Activated naive CD4-positive, alpha-beta T cell treated with anti-CD3 and anti-CD28 coated beads, Interleukin-2, amount 50 U/mL, for 72 hours (primary cell): Measurements from ENCODE around the gene COL15A1. TPM values are rescaled to one million over a fixed set of nuclear protein-coding genes. Genes with fewer than 3 reads are reported as not detected.
"Not testable (repeated sequence)": the region's sequence is repeated elsewhere in the genome, so short reads cannot be mapped to it uniquely, and the experiment has no call there.

Source experiments
- ATAC-seq, 2 donors: fragments of 150-1000 bp; cut with Tn5 transposase; 2 replicates each; pipeline ENCODE4 v1.10.0; 2021; ENCODE audit warnings: mild to moderate bottlenecking in 2 of 2, moderate library complexity in 2 of 2
- DNase-seq, 2 donors: peaks; one replicate each; pipeline ENCODE4 v3.0.0; 2021 to 2022; ENCODE audit warnings: low spot score in 2 of 2
- H3K27ac Mint-ChIP-seq, 2 donors: one replicate each; pipeline ENCODE4 v1.8.0; 2022; ENCODE audit warnings: mild to moderate bottlenecking in 2 of 2, mixed read lengths in 2 of 2
- H3K36me3 Mint-ChIP-seq, 2 donors: one replicate each; pipeline ENCODE4 v1.8.0; 2022; ENCODE audit warnings: mixed read lengths in 2 of 2
- H3K9me3 Mint-ChIP-seq, 2 donors: one replicate each; pipeline ENCODE4 v1.8.0; 2022; ENCODE audit warnings: mixed read lengths in 2 of 2
- total RNA-seq, 2 donors: library from RNA; stranded (reverse); gene quantifications; one replicate each; pipeline ENCODE4 v1.2.3, GENCODE V29; 2022

COL15A1 gene
- total RNA-seq, 2 donors from 2014 or later: 0.11 to 0.23 TPM

DNA sequence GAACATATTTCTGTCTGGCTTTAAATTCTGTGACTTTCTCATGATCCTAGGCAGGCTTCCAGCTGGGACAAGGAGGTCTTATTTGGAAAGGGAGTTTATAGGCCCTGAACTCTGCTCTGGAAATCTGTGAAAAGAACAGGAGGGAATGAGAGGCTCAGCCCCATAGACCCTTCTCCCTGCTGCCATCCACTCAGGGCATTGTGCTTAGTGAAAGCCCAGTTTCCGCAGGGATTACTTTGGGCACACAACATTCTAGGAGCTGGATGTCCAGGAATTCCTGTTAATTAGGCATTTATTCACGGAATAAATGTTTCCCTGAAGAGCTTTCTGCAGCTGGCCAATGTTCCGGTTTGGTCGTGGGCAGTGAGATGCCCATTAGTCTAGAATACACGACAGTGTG is 32.7 kb upstream of the COL15A1 start:
- Mint-ChIP-seq H3K36me3 (no peaks in the 10 kb centered on the region), H3K9me3 (no peaks in the 10 kb centered on the region), H3K27ac (no peak overlapping the region)
- ATAC-seq (no peak), DNase-seq (no peak)

GRCh38 chr9:98911738-98912137 is 32.0 kb upstream of the COL15A1 start:
- not testable (repeated sequence) for H3K27ac Mint-ChIP-seq, H3K36me3 Mint-ChIP-seq, H3K9me3 Mint-ChIP-seq, DNase-seq, ATAC-seq

- no peak for DNase-seq
- Mint-ChIP-seq H3K9me3 (no peaks in the 10 kb centered on the region), H3K27ac (no peak overlapping the region), H3K36me3 (no peaks in the 10 kb centered on the region)
- no peak for ATAC-seq
Observed at GRCh38 chr9:98912450-98912849, 31.3 kb upstream of the COL15A1 start.

DNA sequence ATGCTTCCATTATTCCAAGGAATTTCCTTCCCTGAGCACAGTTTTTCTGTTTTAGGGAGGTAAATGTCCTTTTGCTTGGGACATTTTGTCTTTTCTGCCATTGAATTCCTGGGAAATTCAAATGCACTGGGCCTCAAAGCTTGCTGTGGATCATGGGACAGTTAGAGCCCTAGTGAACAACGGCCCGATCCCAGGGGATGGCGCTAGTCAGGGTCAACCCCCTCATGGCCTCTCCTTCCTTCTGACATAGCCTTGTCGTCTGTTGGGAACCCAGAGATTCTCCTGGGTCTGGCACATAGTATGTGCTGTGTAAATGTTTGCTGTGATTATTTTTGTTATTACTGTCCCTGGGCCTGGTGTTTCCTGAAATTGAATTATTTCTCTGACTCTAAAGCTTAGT is 30.7 kb upstream of the COL15A1 start:
- H3K9me3 Mint-ChIP-seq: no peaks in the 10 kb centered on the region
- H3K36me3 Mint-ChIP-seq: no peaks in the 10 kb centered on the region
- ATAC-seq (no peak), DNase-seq (no peak)
- H3K27ac Mint-ChIP-seq: no peak overlapping the region

- Mint-ChIP-seq H3K36me3 (no peaks in the 10 kb centered on the region), H3K9me3 (no peaks in the 10 kb centered on the region), H3K27ac (no peak overlapping the region)
- ATAC-seq (no peak), DNase-seq (no peak)
Observed at GRCh38 chr9:98913705-98914104, 30.0 kb upstream of the COL15A1 start.

DNA sequence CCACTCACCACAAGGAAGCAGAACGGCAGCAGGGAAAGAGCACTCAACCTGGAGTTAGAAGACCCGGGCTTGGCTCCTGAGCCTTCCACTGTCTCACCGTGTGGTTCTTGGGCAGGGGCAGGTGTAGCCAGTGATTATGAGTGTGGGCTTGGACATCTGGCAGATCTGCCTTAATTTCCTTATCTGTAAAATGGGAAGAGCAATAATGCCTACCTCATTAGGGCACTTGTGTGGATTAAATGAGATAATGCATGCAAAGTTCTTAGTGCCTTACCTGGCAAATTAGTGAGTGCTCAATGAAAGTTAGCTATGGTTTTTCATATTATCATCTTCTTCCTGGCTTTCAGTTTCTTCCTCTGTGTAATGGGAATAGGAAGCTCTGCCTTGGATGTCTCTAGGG is 28.1 kb upstream of the COL15A1 start:
- H3K9me3 Mint-ChIP-seq: no peaks in the 10 kb centered on the region
- H3K27ac Mint-ChIP-seq: no peak overlapping the region
- ATAC-seq: no peak

GRCh38 chr9:98916660-98917059 is 27.0 kb upstream of the COL15A1 start:
- no peak for DNase-seq
- H3K9me3 Mint-ChIP-seq: no peaks in the 10 kb centered on the region
- ATAC-seq: no peak
- H3K27ac Mint-ChIP-seq: no peak overlapping the region
- no peaks in the 10 kb centered on the region for H3K36me3 Mint-ChIP-seq

More for the DNA sequence above, 28.1 kb upstream of the COL15A1 start:
- no peak for DNase-seq
- H3K36me3 Mint-ChIP-seq: no peaks in the 10 kb centered on the region

GRCh38 chr9:98917746-98918487 is 25.8 kb upstream of the COL15A1 start:
- DNase-seq (no peak), ATAC-seq (no peak)
- no peak overlapping the region for H3K27ac Mint-ChIP-seq
- no peaks in the 10 kb centered on the region for H3K9me3 Mint-ChIP-seq
- no peaks in the 10 kb centered on the region for H3K36me3 Mint-ChIP-seq

DNA sequence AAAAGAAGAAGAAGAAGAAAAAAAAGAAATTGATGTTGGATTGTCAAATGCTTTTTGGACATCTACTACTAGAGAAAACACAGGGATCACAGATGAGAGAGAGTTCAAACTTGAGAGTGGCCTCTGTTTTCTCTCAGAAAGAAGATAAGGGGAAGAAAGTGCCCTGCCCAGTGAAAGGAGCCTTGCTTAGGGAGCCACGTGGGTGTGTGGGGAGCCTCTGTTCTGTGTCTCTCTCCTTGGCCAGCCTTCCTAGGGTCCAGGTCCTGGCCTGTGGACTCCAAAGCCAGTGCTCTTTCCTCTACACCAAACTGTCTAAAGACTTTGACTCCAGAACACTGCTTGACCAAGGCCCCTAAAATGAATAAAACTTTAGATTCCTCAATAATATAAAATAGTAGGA is 22.0 kb upstream of the COL15A1 start:
- no peak overlapping the region for H3K27ac Mint-ChIP-seq
- no peaks in the 10 kb centered on the region for H3K9me3 Mint-ChIP-seq
- no peak for ATAC-seq
- DNase-seq: no peak
- H3K36me3 Mint-ChIP-seq: no peaks in the 10 kb centered on the region

DNA sequence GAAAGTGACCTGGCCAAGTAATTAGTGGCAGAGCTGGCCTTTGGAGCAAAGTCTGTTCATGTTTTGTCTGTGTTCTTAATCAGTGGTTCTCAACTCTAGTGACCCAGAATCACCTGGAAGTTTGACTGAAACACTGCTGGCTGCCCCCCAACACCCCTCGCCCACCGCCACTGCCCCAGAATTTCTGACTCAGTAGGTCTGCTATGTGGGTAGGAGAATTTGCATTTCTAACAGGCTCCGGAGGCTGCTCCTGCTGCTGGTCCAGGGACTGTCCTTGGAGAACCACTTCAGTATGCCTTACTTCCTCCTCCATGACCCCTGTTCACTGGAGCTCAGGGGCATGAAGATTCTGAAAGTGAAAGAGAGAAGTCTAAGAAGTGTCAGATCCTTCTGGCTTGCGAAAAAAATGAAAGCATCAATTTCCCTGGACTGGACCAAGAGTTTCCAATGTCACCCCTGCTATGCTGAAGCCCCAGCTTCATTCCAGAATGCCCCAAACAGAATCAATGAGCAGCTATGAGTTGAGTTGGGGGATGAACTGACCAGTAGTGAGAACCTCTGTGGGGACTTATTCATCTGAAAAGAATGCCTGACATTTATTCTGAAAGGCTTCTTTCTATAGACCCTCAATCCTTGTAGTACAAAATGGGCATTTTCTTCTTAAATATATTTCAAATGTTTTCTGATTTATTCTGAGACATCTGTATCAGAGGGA is 20.8 kb upstream of the COL15A1 start:
- ATAC-seq: no peak
- no peak for DNase-seq
- Mint-ChIP-seq H3K9me3 (no peaks in the 10 kb centered on the region), H3K36me3 (no peaks in the 10 kb centered on the region), H3K27ac (no peak overlapping the region)

GRCh38 chr9:98923451-98924123 is 20.1 kb upstream of the COL15A1 start:
- Mint-ChIP-seq H3K9me3 (no peaks in the 10 kb centered on the region), H3K27ac (no peak overlapping the region), H3K36me3 (no peaks in the 10 kb centered on the region)
- no peak for ATAC-seq
- no peak for DNase-seq

DNA sequence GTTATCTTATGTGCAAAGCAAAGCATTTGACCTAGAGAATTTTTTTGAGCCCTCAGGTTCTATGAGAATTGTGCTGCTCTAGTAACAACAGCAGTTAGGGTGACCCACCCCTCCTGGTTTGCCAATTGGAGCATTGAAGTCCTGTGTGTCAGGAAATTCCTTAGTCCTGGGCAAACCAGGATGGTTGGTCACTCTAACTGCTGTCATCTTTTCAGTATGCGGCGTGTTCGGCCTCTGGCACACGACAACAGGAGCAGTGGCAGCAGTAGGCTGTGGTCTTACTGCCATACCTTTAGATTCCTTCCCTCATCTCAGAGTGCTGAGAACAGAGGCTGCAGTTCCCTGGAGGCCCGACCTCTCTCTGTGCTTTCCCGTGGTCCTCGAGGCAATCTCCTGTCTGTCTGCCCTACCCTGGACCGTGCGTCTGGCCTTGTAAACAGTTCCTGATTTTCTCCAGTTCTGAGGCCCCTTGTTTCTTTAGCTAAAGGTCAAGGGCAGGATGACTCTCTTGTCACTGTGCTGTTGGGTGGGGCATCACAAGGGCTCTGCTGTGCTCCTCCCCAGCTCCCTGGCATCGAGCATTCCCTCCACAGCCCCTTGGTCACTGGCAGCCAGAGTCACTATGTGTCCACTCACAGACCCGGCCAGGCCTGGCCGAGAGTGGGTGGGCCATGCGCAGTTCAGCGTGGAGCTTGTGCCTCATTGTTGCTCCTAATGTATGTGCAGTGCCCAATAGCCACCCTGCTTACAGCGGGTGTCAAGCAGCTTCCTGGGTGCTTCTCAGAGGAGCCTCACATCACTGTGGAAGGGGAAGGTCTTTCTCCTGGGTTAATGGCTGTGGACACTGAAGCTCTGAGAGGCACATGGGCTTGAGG is 18.5 kb upstream of the COL15A1 start:
- no peaks in the 10 kb centered on the region for H3K36me3 Mint-ChIP-seq
- DNase-seq: no peak
- no peaks in the 10 kb centered on the region for H3K9me3 Mint-ChIP-seq
- H3K27ac Mint-ChIP-seq: peak overlapping the region in 1 of 2 donors; percentile 7
- ATAC-seq: no peak

DNA sequence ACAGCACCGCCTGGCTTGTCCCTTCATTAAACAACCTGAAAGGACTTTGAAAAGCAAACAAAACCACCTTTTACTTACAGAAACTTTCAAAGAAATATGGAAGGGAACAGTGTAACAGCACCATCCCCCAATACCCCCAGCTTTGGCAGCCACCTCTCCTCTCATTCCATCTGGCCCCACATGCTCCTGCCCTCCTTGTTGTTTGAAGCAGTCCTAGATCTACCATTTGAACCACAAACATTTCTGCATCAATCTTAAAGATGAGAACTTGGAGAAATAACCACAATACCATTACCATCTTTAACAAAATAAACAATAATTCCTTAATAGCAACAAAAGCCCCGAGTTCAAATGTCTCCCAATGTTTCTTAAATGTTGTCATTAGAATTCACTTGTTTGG is 17.8 kb upstream of the COL15A1 start:
- no peaks in the 10 kb centered on the region for H3K36me3 Mint-ChIP-seq
- ATAC-seq (no peak), DNase-seq (no peak)
- no peaks in the 10 kb centered on the region for H3K9me3 Mint-ChIP-seq
- H3K27ac Mint-ChIP-seq: no peak overlapping the region

- H3K9me3 Mint-ChIP-seq: no peaks in the 10 kb centered on the region
- no peak for DNase-seq
- H3K36me3 Mint-ChIP-seq: no peaks in the 10 kb centered on the region
- ATAC-seq: no peak
- no peak overlapping the region for H3K27ac Mint-ChIP-seq
Observed at GRCh38 chr9:98927724-98928123, 16.0 kb upstream of the COL15A1 start.

DNA sequence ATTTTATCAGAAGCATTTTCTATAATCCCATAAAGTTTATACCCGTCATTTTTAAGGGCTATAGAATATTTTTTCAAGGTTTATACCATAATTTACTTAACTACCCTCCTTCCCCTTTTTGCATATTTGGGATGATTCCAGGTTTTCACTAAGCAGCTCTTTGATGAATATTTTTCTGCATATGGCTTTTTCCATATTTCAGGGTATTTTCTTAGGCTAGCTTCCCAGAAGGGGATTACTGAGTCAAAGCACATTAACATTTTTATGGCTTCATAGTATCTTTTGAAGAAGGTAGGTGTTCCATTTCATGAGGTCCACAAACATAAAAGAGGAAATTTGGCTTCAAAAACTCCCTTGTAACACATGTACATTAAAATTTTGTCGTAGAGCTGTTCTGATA is 14.6 kb upstream of the COL15A1 start:
- no peak overlapping the region for H3K27ac Mint-ChIP-seq
- H3K36me3 Mint-ChIP-seq: no peaks in the 10 kb centered on the region
- DNase-seq (no peak), ATAC-seq (no peak)
- no peaks in the 10 kb centered on the region for H3K9me3 Mint-ChIP-seq

DNA sequence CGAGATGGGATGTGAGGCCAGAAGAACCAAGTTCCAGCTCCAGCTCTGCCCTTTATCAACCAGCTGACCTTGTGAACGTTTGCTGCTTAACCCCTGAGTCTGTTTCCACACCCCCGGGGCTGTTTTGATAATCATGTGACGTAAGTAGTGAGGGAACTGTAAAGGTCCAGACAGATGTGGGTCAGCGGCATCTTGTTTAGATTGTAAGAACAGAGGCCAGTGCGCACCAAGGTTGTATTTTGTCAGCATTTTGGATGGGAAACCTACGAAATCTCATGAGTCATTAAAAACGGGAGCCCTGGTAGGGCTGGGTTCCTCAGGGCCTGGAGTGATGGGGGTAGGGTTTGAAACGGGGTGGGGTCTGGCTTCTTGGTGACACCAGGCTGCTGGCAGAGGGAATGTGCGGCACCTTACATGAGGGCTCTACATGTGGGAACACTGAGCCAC is 13.8 kb upstream of the COL15A1 start:
- H3K36me3 Mint-ChIP-seq: no peaks in the 10 kb centered on the region
- DNase-seq (no peak), ATAC-seq (no peak)
- H3K9me3 Mint-ChIP-seq: no peaks in the 10 kb centered on the region
- H3K27ac Mint-ChIP-seq: no peak overlapping the region

DNA sequence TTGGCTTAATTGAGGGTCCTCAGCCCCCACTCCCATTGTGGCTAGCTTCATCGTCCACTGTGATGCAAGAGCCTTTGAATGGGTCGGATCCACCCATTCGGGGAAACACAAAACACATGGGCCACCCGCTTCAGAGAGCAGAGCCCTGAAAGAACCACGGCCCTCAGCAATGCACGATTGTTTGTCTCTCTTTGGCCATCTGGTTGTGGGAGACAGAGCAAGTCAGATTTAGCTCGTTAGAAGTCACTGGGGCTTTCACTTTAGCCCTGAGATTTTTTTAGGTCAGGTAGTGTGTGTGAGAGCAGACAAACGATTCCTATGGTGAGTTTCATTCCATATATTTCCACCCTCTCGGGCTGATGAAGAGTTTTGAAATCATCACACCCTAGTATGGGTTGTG is 12.9 kb upstream of the COL15A1 start:
- Mint-ChIP-seq H3K27ac (no peak overlapping the region), H3K36me3 (no peaks in the 10 kb centered on the region), H3K9me3 (no peaks in the 10 kb centered on the region)
- DNase-seq: no peak
- ATAC-seq: no peak
